HCT116 (cell line): ENCODE results near the gene NCOA1. TPM values are rescaled to one million over a fixed set of nuclear protein-coding genes. Genes with fewer than 3 reads are reported as not detected.

ENCODE experiments used
- ATAC-seq: fragments of 200-7000 bp; cut with Tn5 transposase; 2 replicates; pipeline ENCODE4 v1.9.1; 2020; ENCODE audit warnings: mild to moderate bottlenecking, moderate library complexity
- BruUV-seq: library from RNA; stranded (reverse); fragments of 400-500 nt; replicated peaks from 2 replicates; lab custom pipeline; 2021; lab: Mats Ljungman, UMichigan
- CTCF ChIA-PET: fragments of 300-600 bp; sonication (Branson Sonifier 250); formaldehyde crosslinking; loops from one replicate; lab custom pipeline; 2021; ENCODE audit warnings: antibody characterized with exemption; lab: Charles Lee
- POLR2A ChIA-PET: fragments of 300-600, 350-600 bp; sonication (Branson Sonifier 250); formaldehyde crosslinking; loops from one replicate; lab custom pipeline; 2021; ENCODE audit warnings: antibody characterized with exemption; lab: Charles Lee
- RAD21 ChIA-PET, 2 experiments: fragments of 300-600 bp; sonication (Branson Sonifier 250); formaldehyde crosslinking; loops; one replicate each; lab custom pipeline; 2023; ENCODE audit warnings: low total read pairs in 2 of 2; ENCODE audit not compliant: uncharacterized antibody in 2 of 2, unreplicated experiment in 2 of 2, low non-redundant PET in 1 of 2; lab: Charles Lee
- DNase-seq: peaks from one replicate; pipeline ENCODE4 v3.0.0-alpha.2; 2010; ENCODE audit warnings: low read depth, low spot score
- H2AFZ ChIP-seq: fragments of 200-600 bp; shearing (Covaris generic), sonication (generic); 2 replicates; pipeline ENCODE4 v1.6.1; 2017; ENCODE audit warnings: low read depth, mixed run types, mixed read lengths, antibody characterized with exemption, low read length; ENCODE audit not compliant: poor library complexity, severe bottlenecking
- H3K27ac ChIP-seq: 2 replicates; pipeline ENCODE4 v1.5.1; 2012; ENCODE audit warnings: low read depth, low read length
- H3K27me3 ChIP-seq: fragments of 200-600 bp; sonication (generic); 2 replicates; pipeline ENCODE4 v1.6.1; 2016; ENCODE audit warnings: mixed run types, low read length, mixed read lengths; ENCODE audit not compliant: insufficient read depth
- H3K36me3 ChIP-seq, 2 experiments: fragments of 200-500 bp in 1 of 2; fragments of 200-600 bp in 1 of 2; sonication (Bioruptor generic) in 1 of 2; sonication (generic) in 1 of 2; 2 replicates each; pipeline versions ENCODE4 v1.5.1 to v1.6.1; 2014 to 2016; ENCODE audit warnings: low read length in 2 of 2, inconsistent platforms in 1 of 2, mixed read lengths in 1 of 2, mixed run types in 1 of 2; ENCODE audit not compliant: insufficient read depth in 2 of 2, control insufficient read depth in 1 of 2
- H3K4me1 ChIP-seq, 2 experiments: fragments of 200-600 bp in 1 of 2; sonication (generic) in 1 of 2; 2 replicates each; pipeline versions ENCODE4 v1.5.1 to v1.6.1; 2012 to 2017; ENCODE audit warnings: low read length in 2 of 2, inconsistent platforms in 1 of 2, mild to moderate bottlenecking in 1 of 2, mixed read lengths in 1 of 2, mixed run types in 1 of 2, moderate library complexity in 1 of 2; ENCODE audit not compliant: insufficient read depth in 2 of 2, control insufficient read depth in 1 of 2
- H3K4me2 ChIP-seq: fragments of 200-600 bp; sonication (generic); 2 replicates; pipeline ENCODE4 v1.6.1; 2017; ENCODE audit warnings: mixed run types, low read length, mixed read lengths
- H3K4me3 ChIP-seq, 2 experiments: fragments of 200-600 bp in 1 of 2; sonication (generic) in 1 of 2; replicated peaks in 1 of 2; 2 replicates each; pipeline ENCODE4 v1.5.1; 2011 to 2016; ENCODE audit warnings: low read length in 2 of 2, control low read depth in 1 of 2, low read depth in 1 of 2, mild to moderate bottlenecking in 1 of 2, mixed read lengths in 1 of 2, mixed run types in 1 of 2
- H3K79me2 ChIP-seq: fragments of 200-600 bp; sonication (generic); 2 replicates; pipeline ENCODE4 v1.6.1; 2017; ENCODE audit warnings: mild to moderate bottlenecking, mixed run types, low read length, moderate library complexity, mixed read lengths; ENCODE audit not compliant: insufficient read depth
- H3K9ac ChIP-seq: fragments of 200-600 bp; sonication (generic); 2 replicates; pipeline ENCODE4 v1.6.1; 2016; ENCODE audit warnings: low read length, mixed read lengths
- H3K9me2 ChIP-seq: fragments of 200-600 bp; sonication (generic), shearing (Covaris generic); 2 replicates; pipeline ENCODE4 v1.6.1; 2017; ENCODE audit warnings: mixed run types, mild to moderate bottlenecking, moderate library complexity; ENCODE audit not compliant: insufficient read depth
- H3K9me3 ChIP-seq, 2 experiments: fragments of 200-500 bp in 1 of 2; fragments of 200-600 bp in 1 of 2; sonication (Bioruptor generic) in 1 of 2; sonication (generic) in 1 of 2; 2 replicates each; pipeline ENCODE4 v1.6.1; 2014 to 2017; ENCODE audit warnings: low read length in 2 of 2, mixed read lengths in 2 of 2, inconsistent platforms in 1 of 2, low read depth in 1 of 2, mild to moderate bottlenecking in 1 of 2, mixed run types in 1 of 2, moderate library complexity in 1 of 2; ENCODE audit not compliant: control insufficient read depth in 1 of 2, insufficient read depth in 1 of 2
- H4K20me1 ChIP-seq: fragments of 200-600 bp; sonication (generic), shearing (Covaris generic); 2 replicates; pipeline ENCODE4 v1.6.1; 2017; ENCODE audit warnings: mixed run types, mild to moderate bottlenecking, moderate library complexity; ENCODE audit not compliant: insufficient read depth
- CBX3 ChIP-seq: IDR thresholded peaks from 2 replicates; pipeline ENCODE4 v1.6.1; 2012; ENCODE audit warnings: low read depth
- FOSL1 ChIP-seq: IDR thresholded peaks from 2 replicates; pipeline ENCODE4 v1.6.1; 2012; ENCODE audit warnings: low read depth
- POLR2AphosphoS5 ChIP-seq: IDR thresholded peaks from 2 replicates; pipeline ENCODE4 v1.6.1; 2011; ENCODE audit warnings: mild to moderate bottlenecking, low read depth, low read length, moderate library complexity
- RAD21 ChIP-seq: IDR thresholded peaks from 2 replicates; pipeline ENCODE4 v1.6.1; 2012; ENCODE audit warnings: low read depth, mild to moderate bottlenecking
- SRF ChIP-seq: IDR thresholded peaks from 2 replicates; pipeline ENCODE4 v1.6.1; 2012; ENCODE audit warnings: low read depth
- intact Hi-C: fragments of 100-400 bp; cut with micrococcal nuclease; formaldehyde crosslinking; loops from 2 replicates; pipeline ENCODE4 v1.10.0; 2022
- total RNA-seq: library from RNA; stranded (reverse); gene quantifications from one replicate; pipeline ENCODE4 v1.2.1, GENCODE V29; 2021; ENCODE audit not compliant: unreplicated experiment
- TF ChIP-seq, protein P1 (sequence below), 3 experiments: fragments of 200-600 bp in 1 of 3; sonication (generic) in 1 of 3; IDR thresholded peaks in 2 of 3; conservative IDR thresholded peaks in 1 of 3; 2 replicates each; pipeline ENCODE4 v1.5.1; 2012 to 2017; ENCODE audit warnings: low read depth in 2 of 3, low read length in 2 of 3, antibody characterized with exemption in 1 of 3, borderline replicate concordance in 1 of 3, control low read depth in 1 of 3, mild to moderate bottlenecking in 1 of 3, mixed read lengths in 1 of 3, mixed run types in 1 of 3, moderate library complexity in 1 of 3; ENCODE audit not compliant: insufficient read depth in 1 of 3
- TF ChIP-seq, protein P2 (sequence below): IDR thresholded peaks from 2 replicates; pipeline ENCODE4 v1.6.1; 2012
- TF ChIP-seq, protein P3 (sequence below): IDR thresholded peaks from 2 replicates; pipeline ENCODE4 v1.6.1; 2012; ENCODE audit warnings: low read depth

NCOA1 gene
- total RNA-seq, 1 experiment from 2014 or later, result 10.4 TPM

DNA sequence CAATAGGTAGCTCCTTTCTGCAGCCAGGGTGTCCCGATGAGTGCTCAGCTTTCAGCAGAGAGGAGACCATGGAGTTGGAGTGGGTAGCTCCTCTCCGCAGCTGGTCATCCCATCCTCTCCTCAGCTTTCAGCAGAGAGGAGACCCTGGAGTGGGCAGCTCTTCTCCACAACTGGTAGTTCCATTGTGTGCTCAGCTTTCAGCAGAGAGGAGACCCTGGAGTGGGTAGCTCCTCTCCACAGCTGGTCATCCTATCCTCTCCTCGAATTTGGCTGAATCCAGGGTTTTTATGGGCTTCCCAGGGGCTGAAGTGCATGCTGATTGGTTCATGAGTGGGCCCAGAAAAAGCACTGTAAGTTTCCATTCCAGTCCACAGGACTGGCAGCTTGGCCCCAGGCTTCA is 75.2 kb downstream of the NCOA1 start:
- ATAC-seq (no peak), DNase-seq (no peak)
- intact Hi-C loops, result no loop called here
- Histone ChIP-seq H3K4me1 (no peaks in the 10 kb centered on the region), H3K27me3 (no peaks in the 10 kb centered on the region), H3K4me3 (no peak overlapping the region), H3K9me2 (no peaks in the 10 kb centered on the region), H3K9me3 (peaks cover 15 to 16% of the 10 kb centered on the region in 2 experiments; a peak in 2 of 4 replicates), H3K27ac (no peak overlapping the region), H2AFZ (no peak overlapping the region), H3K4me2 (no peak overlapping the region), H3K9ac (no peak overlapping the region), H3K79me2 (no peaks in the 10 kb centered on the region), H3K36me3 (no peaks in the 10 kb centered on the region), H4K20me1 (no peaks in the 10 kb centered on the region)
- BruUV-seq, result no TSS peak
- ChIA-PET POLR2A (no interaction called here), RAD21 (no interaction called here), CTCF (no interaction called here)
- no peak for TF ChIP-seq CBX3
- TF ChIP-seq POLR2AphosphoS5, result no peak
- no peak for TF ChIP-seq FOSL1
- TF ChIP-seq, protein P1, sequence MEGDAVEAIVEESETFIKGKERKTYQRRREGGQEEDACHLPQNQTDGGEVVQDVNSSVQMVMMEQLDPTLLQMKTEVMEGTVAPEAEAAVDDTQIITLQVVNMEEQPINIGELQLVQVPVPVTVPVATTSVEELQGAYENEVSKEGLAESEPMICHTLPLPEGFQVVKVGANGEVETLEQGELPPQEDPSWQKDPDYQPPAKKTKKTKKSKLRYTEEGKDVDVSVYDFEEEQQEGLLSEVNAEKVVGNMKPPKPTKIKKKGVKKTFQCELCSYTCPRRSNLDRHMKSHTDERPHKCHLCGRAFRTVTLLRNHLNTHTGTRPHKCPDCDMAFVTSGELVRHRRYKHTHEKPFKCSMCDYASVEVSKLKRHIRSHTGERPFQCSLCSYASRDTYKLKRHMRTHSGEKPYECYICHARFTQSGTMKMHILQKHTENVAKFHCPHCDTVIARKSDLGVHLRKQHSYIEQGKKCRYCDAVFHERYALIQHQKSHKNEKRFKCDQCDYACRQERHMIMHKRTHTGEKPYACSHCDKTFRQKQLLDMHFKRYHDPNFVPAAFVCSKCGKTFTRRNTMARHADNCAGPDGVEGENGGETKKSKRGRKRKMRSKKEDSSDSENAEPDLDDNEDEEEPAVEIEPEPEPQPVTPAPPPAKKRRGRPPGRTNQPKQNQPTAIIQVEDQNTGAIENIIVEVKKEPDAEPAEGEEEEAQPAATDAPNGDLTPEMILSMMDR (IDR thresholded peaks at IDR 0.05 in 2 of 3, conservative IDR thresholded peaks at IDR 0.05 in 1 of 3; ENCODE audit: borderline replicate concordance in 1 of 3, insufficient read depth in 1 of 3, low read depth in 2 of 3, low read length in 2 of 3), result no peak
- TF ChIP-seq RAD21, result no peak
- TF ChIP-seq, protein P2, sequence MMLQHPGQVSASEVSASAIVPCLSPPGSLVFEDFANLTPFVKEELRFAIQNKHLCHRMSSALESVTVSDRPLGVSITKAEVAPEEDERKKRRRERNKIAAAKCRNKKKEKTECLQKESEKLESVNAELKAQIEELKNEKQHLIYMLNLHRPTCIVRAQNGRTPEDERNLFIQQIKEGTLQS, result no peak
- TF ChIP-seq, protein P3, sequence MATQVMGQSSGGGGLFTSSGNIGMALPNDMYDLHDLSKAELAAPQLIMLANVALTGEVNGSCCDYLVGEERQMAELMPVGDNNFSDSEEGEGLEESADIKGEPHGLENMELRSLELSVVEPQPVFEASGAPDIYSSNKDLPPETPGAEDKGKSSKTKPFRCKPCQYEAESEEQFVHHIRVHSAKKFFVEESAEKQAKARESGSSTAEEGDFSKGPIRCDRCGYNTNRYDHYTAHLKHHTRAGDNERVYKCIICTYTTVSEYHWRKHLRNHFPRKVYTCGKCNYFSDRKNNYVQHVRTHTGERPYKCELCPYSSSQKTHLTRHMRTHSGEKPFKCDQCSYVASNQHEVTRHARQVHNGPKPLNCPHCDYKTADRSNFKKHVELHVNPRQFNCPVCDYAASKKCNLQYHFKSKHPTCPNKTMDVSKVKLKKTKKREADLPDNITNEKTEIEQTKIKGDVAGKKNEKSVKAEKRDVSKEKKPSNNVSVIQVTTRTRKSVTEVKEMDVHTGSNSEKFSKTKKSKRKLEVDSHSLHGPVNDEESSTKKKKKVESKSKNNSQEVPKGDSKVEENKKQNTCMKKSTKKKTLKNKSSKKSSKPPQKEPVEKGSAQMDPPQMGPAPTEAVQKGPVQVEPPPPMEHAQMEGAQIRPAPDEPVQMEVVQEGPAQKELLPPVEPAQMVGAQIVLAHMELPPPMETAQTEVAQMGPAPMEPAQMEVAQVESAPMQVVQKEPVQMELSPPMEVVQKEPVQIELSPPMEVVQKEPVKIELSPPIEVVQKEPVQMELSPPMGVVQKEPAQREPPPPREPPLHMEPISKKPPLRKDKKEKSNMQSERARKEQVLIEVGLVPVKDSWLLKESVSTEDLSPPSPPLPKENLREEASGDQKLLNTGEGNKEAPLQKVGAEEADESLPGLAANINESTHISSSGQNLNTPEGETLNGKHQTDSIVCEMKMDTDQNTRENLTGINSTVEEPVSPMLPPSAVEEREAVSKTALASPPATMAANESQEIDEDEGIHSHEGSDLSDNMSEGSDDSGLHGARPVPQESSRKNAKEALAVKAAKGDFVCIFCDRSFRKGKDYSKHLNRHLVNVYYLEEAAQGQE, result no peak
- TF ChIP-seq SRF, result no peak
